ENCODE results near the gene WWC1. TPM values are rescaled to one million over a fixed set of nuclear protein-coding genes. Genes with fewer than 3 reads are reported as not detected.

The WWC1 gene
- total and polyA plus RNA-seq, 2 experiments from 2014 or later = 6.0 to 9.7 TPM

DNA sequence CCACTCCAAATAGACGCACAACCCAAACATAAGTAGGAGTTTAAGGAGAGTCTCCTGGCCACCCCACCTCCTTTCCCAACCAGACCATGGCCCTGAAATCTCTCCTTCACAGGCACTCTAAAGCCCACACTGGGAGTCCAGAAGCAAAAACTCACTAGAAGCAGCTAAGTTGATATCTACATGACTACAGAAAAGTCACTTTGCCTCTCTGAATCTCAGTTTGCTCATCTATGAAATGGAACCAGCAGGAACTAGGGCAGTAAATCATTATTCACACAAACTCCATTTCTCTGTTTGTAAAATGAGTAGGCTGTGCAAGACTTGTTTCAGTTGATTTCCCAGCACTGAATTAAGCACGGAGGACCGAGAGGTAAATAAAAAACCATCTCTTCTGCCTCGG lies 4.1 kb upstream of the WWC1 start:
- Histone ChIP-seq H3K9me3 (ENCODE audit: low read depth) (no peaks in the 10 kb centered on the region), H3K36me3 (no peaks in the 10 kb centered on the region), H3K4me3 (no peak overlapping the region), H3K27me3 (peaks cover 8% of the 10 kb centered on the region), H3K4me1 (ENCODE audit: low read depth) (peaks cover 10% of the 10 kb centered on the region), H3K27ac (no peak overlapping the region)
- TF ChIP-seq, protein P1, sequence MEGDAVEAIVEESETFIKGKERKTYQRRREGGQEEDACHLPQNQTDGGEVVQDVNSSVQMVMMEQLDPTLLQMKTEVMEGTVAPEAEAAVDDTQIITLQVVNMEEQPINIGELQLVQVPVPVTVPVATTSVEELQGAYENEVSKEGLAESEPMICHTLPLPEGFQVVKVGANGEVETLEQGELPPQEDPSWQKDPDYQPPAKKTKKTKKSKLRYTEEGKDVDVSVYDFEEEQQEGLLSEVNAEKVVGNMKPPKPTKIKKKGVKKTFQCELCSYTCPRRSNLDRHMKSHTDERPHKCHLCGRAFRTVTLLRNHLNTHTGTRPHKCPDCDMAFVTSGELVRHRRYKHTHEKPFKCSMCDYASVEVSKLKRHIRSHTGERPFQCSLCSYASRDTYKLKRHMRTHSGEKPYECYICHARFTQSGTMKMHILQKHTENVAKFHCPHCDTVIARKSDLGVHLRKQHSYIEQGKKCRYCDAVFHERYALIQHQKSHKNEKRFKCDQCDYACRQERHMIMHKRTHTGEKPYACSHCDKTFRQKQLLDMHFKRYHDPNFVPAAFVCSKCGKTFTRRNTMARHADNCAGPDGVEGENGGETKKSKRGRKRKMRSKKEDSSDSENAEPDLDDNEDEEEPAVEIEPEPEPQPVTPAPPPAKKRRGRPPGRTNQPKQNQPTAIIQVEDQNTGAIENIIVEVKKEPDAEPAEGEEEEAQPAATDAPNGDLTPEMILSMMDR (IDR thresholded peaks at IDR 0.05; ENCODE audit: low read depth, low read length) = no peak
- DNase-seq (ENCODE audit: low read depth in 1 of 2, low spot score in 1 of 2) = no peak

DNA sequence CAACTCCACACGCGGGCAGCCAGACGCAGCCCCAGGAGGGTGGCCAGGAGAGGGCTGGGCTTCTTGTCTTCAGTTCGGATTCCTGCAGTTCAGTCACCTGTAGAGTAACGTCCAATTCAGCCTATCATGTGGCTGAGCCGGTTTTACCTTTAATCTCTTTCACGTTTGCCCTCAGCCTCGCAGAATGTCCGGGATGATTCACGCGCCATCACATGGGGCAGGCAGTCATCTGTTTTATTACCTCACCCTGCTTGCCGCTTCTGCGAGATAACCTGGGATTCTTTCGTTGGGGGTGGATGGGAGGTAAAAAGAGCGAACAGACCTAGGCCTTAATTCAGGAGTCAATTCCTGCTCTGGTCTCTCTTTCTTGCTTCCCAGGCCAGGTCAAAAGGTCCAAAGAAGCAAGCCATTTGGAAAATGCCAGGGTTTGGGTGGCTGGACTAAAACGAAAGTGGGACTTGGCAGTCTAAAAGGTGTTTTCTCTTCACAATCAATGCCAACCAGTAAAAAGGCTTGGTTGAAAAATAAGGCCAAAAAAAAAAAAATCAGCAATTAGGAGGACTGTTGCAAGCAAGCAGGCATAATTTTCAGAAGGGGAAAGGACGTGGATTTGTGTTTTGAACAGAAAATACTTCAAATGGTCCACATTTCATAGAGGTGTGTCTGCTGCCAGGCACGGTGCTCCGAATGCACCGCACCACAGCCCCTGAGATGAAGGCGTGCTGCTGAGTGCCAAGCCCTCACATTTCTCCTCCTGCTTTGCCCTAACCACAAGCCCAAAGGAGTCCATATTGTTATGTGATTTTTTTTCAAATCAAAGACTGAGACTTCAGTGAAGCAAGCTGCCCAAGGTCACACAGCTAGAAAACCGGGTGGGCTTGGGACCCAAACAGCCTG lies 2.8 kb upstream of the WWC1 start:
- peaks cover 10% of the 10 kb centered on the region for H3K4me1 ChIP-seq (ENCODE audit: low read depth)
- no peak for DNase-seq (ENCODE audit: low read depth in 1 of 2, low spot score in 1 of 2)
- no peak overlapping the region for H3K27ac ChIP-seq
- H3K27me3 ChIP-seq = peaks cover 21% of the 10 kb centered on the region
- TF ChIP-seq, protein P1 (IDR thresholded peaks at IDR 0.05; ENCODE audit: low read depth, low read length) = no peak
- H3K9me3 ChIP-seq (ENCODE audit: low read depth) = no peaks in the 10 kb centered on the region
- H3K4me3 ChIP-seq = no peak overlapping the region
- H3K36me3 ChIP-seq = no peaks in the 10 kb centered on the region

DNA sequence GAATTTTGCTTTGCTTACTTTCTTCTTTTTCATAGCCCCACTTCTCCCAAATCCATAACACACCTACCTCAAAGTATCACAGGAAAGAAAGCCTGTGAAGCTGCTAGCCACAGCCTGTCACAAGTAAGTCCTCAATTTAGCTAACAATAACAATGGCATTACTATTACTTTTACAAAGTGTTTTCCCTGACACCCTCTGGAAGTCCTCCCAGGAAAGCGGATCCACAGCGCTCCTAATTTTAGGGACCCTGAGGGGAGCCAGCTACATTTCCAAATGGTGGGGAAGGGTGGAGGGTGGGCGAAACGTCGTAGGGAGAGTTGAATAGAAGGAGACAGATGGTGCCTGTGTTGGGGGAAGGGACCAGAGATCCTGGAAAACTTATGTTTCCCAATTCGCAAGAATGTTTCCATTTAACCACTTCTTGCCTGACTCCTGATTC lies 523 bp upstream of the WWC1 start:
- Histone ChIP-seq H3K27me3 (peaks cover 29% of the 10 kb centered on the region), H3K4me1 (ENCODE audit: low read depth) (peaks cover 11% of the 10 kb centered on the region), H3K27ac (no peak overlapping the region), H3K36me3 (no peaks in the 10 kb centered on the region), H3K4me3 (peak overlapping the region; percentile 64), H3K9me3 (ENCODE audit: low read depth) (no peaks in the 10 kb centered on the region)
- TF ChIP-seq, protein P1 (IDR thresholded peaks at IDR 0.05; ENCODE audit: low read depth, low read length) = no peak
- DNase-seq (ENCODE audit: low read depth in 1 of 2, low spot score in 1 of 2) = peak in 1 of 2 donors; percentile 23

DNA sequence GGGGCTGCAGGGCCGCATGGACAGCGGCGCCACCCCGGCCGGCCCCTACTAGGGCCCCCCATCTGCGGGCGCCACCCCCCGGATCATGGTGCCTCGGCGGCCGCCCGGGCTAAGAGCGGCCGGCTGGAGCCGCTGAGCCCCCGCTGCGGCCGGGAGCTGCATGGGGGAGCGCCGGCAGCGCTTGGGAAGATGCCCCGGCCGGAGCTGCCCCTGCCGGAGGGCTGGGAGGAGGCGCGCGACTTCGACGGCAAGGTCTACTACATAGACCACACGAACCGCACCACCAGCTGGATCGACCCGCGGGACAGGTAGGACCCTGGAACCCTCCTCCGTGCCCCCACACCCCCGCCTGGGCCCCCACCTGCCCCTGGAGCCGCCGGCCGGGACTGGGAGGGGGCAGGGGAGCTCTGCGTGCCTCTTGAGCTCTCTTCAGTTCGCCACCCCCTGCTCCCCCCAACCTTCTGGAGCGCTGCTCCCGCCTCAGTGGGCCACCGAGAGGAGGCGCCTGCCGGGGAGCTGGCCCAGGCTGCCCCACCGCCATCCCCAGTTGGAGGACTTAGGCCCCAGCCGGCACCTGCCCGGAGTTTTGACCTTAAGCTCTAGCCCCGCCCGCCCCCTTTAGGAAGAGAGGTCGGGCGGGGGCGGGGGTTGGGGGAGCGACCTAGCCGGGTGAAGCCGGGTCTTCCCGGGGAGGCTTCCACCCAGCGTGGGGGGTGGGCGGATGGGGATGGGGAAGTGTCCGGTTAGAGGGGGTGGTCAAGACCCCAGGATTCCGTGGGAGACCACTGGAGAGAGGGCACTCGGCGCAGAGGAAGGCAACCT lies 730 bp downstream of the WWC1 start:
- Histone ChIP-seq H3K27ac (no peak overlapping the region), H3K36me3 (no peaks in the 10 kb centered on the region), H3K9me3 (ENCODE audit: low read depth) (no peaks in the 10 kb centered on the region), H3K4me1 (ENCODE audit: low read depth) (peaks cover 5% of the 10 kb centered on the region), H3K4me3 (peak overlapping the region; percentile 64), H3K27me3 (peaks cover 36% of the 10 kb centered on the region)
- DNase-seq (ENCODE audit: low read depth in 1 of 2, low spot score in 1 of 2) = peak in 1 of 2 donors; percentile 13
- TF ChIP-seq, protein P1 (IDR thresholded peaks at IDR 0.05; ENCODE audit: low read depth, low read length) = no peak

DNA sequence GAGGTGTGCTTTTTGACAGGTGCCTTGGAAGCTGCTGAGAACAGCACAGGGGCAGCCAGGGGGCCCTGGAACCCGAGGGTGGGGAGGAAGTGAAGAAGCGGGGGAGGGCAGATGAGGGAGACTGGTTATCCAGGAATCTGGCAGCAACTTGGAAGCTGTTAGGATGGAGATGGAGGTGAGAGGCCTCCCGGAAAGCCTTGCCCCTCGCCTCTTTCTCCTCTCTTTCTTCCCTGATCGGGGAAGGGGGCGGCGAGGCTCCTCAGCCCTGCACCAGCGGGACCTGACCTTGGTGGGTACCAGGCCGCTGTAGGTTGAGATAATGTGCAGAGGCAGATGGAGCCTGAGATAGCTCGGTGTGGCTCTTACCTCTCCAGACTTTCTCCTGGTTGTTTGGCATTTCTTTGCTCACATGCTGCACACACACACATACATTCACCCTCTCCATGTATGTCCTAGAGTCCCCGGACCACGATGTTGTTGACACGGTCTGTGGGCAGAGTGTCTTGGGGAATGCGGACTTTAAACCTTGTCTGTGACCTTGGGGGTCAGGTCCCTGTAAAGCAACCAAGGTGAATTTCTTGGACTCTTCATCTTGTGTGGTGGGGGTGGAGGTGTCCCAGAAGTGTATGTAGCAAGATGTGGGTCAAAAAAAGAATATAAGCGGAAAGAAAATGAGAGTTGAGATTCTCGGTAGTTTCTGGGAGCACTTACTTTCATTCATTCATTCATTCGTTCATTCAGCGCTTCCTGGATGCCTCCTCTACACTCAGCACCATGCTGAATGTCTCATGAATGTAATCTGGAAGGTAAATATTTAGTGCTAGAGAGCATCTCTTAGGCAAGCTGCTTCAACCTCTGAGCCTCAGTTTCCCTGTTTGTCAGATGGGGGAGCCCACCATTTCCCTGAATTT lies 1.6 kb downstream of the WWC1 start:
- no peak overlapping the region for H3K27ac ChIP-seq
- peak overlapping the region; percentile 64 for H3K4me3 ChIP-seq
- H3K9me3 ChIP-seq (ENCODE audit: low read depth) = no peaks in the 10 kb centered on the region
- no peak for DNase-seq (ENCODE audit: low read depth in 1 of 2, low spot score in 1 of 2)
- TF ChIP-seq, protein P1 (IDR thresholded peaks at IDR 0.05; ENCODE audit: low read depth, low read length) = no peak
- H3K36me3 ChIP-seq = no peaks in the 10 kb centered on the region
- H3K27me3 ChIP-seq = peaks cover 36% of the 10 kb centered on the region
- H3K4me1 ChIP-seq (ENCODE audit: low read depth) = peaks cover 5% of the 10 kb centered on the region
